COLO668 (cell line): ENCODE measurements around the gene PTDSS2.
"Not testable (repeated sequence)": the region's sequence is repeated elsewhere in the genome, so short reads cannot be mapped to it uniquely, and the experiment has no call there.

Experiments
- DNase-seq: peaks from one replicate; lab custom pipeline; 2025; ENCODE audit not compliant: unreplicated experiment; lab: John Stamatoyannopoulos, UW

Gene PTDSS2

DNA sequence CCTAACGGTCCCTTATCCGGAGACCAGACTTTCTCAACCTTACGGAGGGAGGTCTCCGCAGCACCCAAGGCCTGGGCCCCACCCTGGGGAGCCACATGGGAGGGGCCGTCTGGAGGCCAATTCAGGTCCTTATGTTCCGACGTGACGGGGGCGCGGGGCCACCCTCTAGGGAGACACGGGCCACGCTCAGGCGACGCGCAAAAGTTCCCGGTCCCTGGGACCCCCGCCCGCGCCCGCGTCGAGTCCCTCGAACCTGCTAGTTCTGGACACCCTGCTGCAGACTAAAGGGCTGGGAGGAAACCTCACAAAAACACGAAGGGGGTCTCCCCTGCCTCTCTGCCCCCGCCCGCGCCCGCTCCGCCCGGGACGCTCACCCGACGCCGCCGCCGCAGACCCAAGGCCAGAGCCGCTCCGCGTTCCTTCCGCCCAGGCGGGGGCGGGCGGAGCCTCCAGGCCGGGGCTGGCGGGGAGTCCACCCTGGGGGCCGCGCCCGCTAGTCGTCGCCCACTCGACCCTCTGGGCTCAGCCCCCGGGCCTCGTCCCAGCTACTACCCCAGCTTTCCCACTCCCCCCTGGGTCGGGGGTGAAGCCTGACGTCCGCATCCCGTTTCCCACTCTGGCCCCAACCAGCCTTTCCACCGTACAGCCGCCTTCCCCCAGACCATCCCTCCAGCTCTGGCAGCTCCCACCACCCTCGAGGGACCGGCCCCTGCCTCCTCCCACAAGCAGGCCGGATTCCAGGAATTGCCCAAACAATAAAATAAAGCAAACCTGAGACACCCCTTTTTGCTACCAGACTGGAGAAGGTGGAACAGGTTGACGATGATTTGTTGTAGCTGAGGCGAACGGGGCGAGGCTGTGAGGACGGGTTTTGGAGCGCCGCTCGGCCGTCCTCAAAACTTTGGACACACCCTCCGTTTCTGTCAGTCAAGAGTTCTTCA is 54.2 kb downstream of the PTDSS2 start:
- DNase-seq: no peak

GRCh38 chr11:504994-505344 is 54.9 kb downstream of the PTDSS2 start:
- no peak for DNase-seq

- DNase-seq: peak; percentile 87
Measured at GRCh38 chr11:506238-506994, 56.3 kb downstream of the PTDSS2 start.

DNA sequence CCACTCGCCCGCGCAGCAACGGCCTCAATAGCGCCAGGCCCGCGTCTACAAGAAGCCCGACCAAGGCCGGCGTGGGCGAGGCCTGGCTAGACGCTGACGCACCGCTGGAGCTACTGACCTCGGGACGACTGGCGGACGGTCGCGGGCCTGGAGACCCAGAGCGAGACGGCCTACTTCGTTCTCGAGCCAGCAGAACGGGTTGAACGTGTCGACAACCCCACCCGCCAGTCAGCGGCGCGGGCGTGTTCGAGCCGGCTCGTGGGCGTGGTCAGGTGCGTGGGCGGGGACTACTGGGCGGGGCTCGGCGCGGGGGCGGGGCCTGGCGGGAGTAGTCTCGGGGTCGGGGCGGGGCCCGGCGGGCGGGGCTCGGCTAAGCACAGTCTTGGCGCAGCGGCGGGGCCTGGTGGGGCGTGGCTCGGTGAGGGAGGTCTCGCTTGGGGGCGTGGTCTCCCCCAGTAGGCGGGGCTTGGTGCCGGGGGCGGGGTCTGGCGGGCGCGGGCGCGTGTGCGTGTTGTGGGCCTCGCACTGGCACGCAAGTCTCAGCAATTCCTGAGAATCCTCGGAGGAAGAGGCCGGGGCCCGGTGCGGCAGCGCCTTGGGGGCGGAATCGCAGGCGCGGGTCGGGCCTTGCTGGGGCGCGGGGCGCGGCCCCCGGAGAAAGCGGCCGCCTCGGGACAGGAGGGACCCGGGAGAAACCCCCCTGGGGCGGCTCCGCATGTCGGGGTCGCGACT is 57.1 kb downstream of the PTDSS2 start, which contains the start of gene RNH1:
Gene RNH1 (minus strand): TSS at position 248 of the 732 bp plus-strand sequence. CDS start 5,080 bp downstream, outside the sequence.
- DNase-seq: peak; percentile 73

DNA sequence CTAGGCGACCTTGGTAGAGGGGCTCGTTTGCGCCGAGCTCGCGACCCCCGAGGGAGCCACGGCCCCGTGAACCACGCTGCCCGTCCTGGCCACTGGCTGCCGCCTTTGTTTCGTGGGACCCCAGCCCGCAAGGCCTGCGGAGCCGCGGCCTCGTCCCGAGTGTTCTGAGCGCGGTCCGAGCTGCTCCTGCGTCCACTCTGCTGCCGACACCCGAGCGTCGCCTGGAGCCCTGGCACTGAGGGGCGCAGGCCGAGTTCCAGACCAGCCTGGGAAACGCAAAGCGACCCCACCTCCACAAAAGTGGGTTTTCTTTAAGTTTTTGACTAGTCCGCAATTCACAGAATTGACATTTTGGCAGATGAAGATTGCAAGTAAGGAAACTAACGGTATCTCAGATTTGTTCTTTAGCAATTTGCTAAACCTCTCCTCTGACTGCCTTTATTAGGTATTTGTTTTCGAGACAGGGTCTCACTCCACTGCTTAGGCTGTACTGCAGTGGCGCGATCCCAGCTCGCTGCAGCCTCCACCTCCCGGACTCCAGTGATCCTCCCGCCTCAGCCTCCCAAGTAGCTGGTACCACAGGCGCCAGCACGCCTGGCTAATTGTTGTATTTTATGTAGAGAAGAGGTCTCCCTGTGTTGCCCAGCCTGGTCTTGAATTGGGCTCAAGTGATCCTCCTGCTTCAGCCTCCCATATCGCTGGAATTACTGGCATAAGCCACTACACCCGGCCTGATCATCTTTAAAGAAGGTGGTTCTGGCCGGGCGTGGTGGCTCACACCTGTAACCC is 57.8 kb downstream of the PTDSS2 start:
- DNase-seq: no peak

DNA sequence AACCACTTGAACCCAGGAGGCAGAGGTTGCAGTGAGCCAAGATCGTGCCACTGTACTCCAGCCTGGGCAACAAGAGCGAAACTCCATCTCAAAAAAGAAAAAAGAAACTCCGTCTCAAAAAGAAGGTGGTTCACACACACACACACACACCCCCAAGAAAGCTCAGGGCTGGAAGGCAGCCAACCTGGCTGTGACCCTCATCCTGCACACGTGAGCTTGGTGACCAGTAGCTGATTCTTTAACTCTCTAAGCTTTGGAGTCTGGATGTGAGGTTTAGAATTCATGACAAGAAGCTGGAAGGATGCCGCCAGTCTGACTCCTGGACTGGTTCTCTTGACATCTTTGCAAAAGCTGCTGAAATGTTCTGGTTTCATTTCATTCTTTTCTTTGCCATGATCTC is 58.9 kb downstream of the PTDSS2 start:
- no peak for DNase-seq

GRCh38 chr11:512761-513595 is 62.9 kb downstream of the PTDSS2 start:
- DNase-seq: no peak

DNA sequence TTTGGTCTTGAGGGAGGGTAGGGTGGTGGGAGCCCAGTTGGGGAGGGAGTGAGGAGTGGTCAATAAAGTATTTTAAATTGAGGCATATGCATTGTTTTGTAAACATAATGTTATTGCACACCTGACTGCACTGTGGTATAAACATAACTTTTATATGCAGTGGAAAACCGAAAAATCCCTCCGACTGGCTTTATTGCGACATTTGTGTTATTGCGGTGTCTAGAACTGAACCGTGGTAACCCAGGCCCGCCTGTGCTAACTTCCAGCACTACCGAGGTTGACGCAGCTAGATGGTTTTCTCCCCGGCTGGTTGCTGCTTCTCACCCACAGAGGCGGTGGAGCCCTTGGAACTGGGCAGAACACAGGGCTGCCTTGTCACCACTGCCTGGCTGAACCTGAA is 64.5 kb downstream of the PTDSS2 start:
- DNase-seq: no peak

DNA sequence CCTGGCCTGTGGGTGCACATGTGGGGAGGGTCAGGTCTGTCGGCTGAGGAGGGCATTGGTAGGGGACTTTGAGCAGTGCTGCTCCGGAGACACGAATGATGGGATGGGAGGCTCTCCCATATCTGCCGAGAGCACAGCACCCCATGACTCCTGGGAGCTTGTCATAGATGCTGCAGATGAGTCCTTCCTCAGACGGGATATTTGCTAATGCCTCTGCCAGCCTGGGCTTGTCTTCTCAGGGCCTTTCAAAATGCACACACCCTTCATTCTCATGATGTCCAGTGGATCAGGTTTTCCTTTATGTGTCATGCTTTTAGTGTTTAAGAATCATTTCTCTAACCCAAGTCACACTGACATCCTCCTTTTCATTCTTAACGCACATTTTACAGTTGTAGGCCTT is 65.1 kb downstream of the PTDSS2 start:
- DNase-seq: no peak

- DNase-seq: no peak
Measured at GRCh38 chr11:516400-516799, 66.3 kb downstream of the PTDSS2 start.

DNA sequence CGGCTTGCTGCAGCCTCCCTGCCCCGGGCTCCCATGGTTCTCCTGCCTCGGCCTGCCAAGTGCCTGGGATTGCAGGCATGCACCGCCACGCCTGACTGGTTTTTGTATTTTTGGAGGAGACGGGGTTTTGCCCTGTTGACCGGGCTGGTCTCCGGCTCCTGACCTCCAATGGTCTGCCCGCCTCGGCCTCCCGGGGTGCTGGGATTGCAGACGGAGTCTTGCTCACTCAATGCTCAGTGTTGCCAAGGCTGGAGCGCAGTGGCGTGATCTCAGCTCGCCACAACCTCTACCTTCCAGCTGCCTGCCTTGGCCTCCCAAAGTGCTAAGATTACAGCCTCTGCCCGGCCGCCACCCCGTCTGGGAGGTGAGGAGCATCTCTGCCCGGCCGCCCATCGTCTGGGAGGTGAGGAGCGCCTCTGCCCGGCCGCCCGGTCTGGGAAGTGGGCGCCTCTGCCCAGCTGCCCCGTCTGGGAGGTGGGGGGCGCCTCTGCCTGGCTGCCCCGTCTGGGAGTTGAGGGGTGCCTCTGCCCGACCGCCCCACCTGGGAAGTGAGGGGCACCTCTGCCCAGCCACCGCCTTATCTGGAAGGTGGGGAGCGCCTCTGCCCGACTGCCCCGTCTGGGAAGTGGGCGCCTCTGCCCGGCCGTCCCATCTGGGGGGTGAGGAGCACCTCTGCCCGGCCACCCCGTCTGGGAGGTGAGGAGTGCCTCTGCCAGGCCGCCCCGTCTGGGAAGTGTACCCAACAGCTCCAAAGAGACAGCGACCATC is 67.0 kb downstream of the PTDSS2 start:
- not testable (repeated sequence) for DNase-seq

GRCh38 chr11:518463-519202 is 68.6 kb downstream of the PTDSS2 start:
- peak; percentile 79 for DNase-seq

DNA sequence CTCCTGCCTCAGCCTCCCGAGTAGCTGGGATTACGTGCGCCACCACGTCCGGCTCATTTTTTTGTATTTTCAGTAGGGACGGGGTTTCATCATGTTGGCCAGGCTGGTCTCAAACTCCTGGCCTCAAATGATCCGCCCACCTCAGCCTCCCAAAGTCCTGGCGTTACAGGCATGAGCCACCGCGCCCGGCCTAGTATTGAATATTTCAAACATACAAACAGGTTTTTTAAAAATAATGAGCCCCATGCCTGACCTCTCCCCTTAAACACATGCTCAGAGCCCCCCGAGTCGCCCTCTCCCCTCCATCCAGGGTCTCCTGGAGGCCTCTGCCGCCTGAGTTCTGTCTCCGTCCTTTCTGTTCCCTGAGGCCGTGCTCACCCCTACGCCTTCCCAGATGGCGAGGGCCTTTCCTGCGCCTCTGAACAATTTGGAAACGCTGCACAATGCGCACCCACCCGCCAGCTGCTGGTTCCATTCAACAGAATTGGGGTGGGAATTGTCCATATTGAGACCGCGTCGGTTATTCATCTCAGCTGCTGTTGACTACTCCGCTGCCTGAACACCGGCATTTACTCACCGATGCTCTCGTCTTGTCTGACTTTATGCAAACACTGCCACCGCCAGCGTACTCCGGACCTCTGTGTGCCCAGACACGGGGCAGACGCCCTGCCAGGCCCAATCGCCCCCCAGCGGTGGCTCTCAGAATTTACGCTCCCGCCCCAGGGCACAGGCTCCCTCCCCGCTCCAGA is 70.5 kb downstream of the PTDSS2 start:
- peak; percentile 1 for DNase-seq

GRCh38 chr11:521177-521688 is 71.2 kb downstream of the PTDSS2 start:
- DNase-seq: no peak

GRCh38 chr11:526192-526591 is 76.1 kb downstream of the PTDSS2 start:
- no peak for DNase-seq

GRCh38 chr11:528166-528814 is 78.2 kb downstream of the PTDSS2 start:
- DNase-seq: no peak
